HepG2 (cell line): ENCODE data around the gene NDRG3. TPM values are rescaled to one million over a fixed set of nuclear protein-coding genes. Genes with fewer than 3 reads are reported as not detected.

ENCODE experiments used
- ATAC-seq: fragments of 200-7000 bp; cut with Tn5 transposase; 3 replicates; pipeline ENCODE4 v1.9.1; 2020; ENCODE audit warnings: mild to moderate bottlenecking, moderate library complexity
- BruUV-seq: library from RNA; stranded (reverse); fragments of 400-500 nt; replicated peaks from 2 replicates; lab custom pipeline; 2021; lab: Mats Ljungman, UMichigan
- CTCF ChIA-PET: fragments of 300-600 bp; formaldehyde crosslinking; extraction: SDS; loops from one replicate; lab custom pipeline; 2021; ENCODE audit warnings: low total read pairs, inconsistent platforms, low intra/inter-chr PET ratio; lab: Yijun Ruan, JAX
- POLR2A ChIA-PET: fragments of 350-600 bp; sonication (Branson Sonifier 250); formaldehyde crosslinking; loops from one replicate; lab custom pipeline; 2020; ENCODE audit warnings: antibody characterized with exemption, inconsistent platforms; lab: Yijun Ruan, JAX
- DNase-seq: peaks from one replicate; pipeline ENCODE4 v3.0.0-alpha.2; 2015; ENCODE audit warnings: low spot score
- FAIRE-seq: peaks from 3 replicates; lab custom pipeline; 2011; peaks lifted over from hg19 to GRCh38; lab: Jason Lieb, UNC
- H2AFZ ChIP-seq: one replicate; pipeline ENCODE4 v1.6.1; 2011; ENCODE audit warnings: low read length, inconsistent platforms
- H3K27ac ChIP-seq: fragments of 300-600 bp; 3 replicates; pipeline ENCODE4 v1.8.0; 2011; ENCODE audit warnings: mixed run types, mild to moderate bottlenecking, mixed read lengths, low read length, inconsistent platforms; ENCODE audit not compliant: insufficient read depth; ENCODE audit errors: extremely low read length
- H3K27me3 ChIP-seq, 2 experiments: fragments of 200-600 bp in 1 of 2; 2 replicates in 1 of 2; 3 replicates in 1 of 2; pipeline versions ENCODE4 v1.6.0 to v1.8.0; 2011; ENCODE audit warnings: low read length in 2 of 2, mild to moderate bottlenecking in 2 of 2, moderate library complexity in 2 of 2, inconsistent platforms in 1 of 2; ENCODE audit not compliant: insufficient read depth in 2 of 2, control insufficient read depth in 1 of 2
- H3K36me3 ChIP-seq, 2 experiments: fragments of 200-600 bp in 1 of 2; replicated peaks in 1 of 2; 2 replicates in 1 of 2; 3 replicates in 1 of 2; pipeline versions ENCODE4 v1.5.1 to v1.8.0; 2011; ENCODE audit warnings: low read length in 2 of 2, inconsistent platforms in 1 of 2; ENCODE audit not compliant: insufficient read depth in 2 of 2, control insufficient read depth in 1 of 2
- H3K4me1 ChIP-seq: 2 replicates; pipeline ENCODE4 v1.5.1; 2012; ENCODE audit warnings: low read length, inconsistent platforms; ENCODE audit not compliant: insufficient read depth
- H3K4me2 ChIP-seq: 2 replicates; pipeline ENCODE4 v1.6.0; 2011; ENCODE audit warnings: low read depth, low read length, inconsistent platforms
- H3K4me3 ChIP-seq, 3 experiments: fragments of 200-600 bp in 1 of 3; sonication (generic), shearing (Covaris generic) in 1 of 3; replicated peaks in 1 of 3; 2 replicates each; pipeline ENCODE4 v1.5.1; 2011 to 2016; ENCODE audit warnings: low read length in 3 of 3, inconsistent platforms in 2 of 3, low read depth in 2 of 3, mild to moderate bottlenecking in 2 of 3, control low read depth in 1 of 3, mixed read lengths in 1 of 3; ENCODE audit not compliant: insufficient read depth in 1 of 3
- H3K79me2 ChIP-seq: one replicate; pipeline ENCODE4 v1.6.1; 2011; ENCODE audit warnings: low read length, inconsistent platforms; ENCODE audit not compliant: insufficient read depth
- H3K9ac ChIP-seq: 2 replicates; pipeline ENCODE4 v1.6.0; 2011; ENCODE audit warnings: mild to moderate bottlenecking, low read depth, low read length, inconsistent platforms; ENCODE audit not compliant: insufficient read depth
- H3K9me3 ChIP-seq: 2 replicates; pipeline ENCODE4 v1.5.1; 2012; ENCODE audit warnings: mild to moderate bottlenecking, low read length
- H4K20me1 ChIP-seq: 2 replicates; pipeline ENCODE4 v1.6.0; 2011; ENCODE audit warnings: inconsistent platforms, mild to moderate bottlenecking, low read length, moderate library complexity; ENCODE audit not compliant: insufficient read depth
- ARID5B ChIP-seq: IDR thresholded peaks from 2 replicates; pipeline ENCODE4 v1.4.0; 2020; ENCODE audit warnings: mild to moderate bottlenecking, missing genetic modification reagents
- CEBPB ChIP-seq: IDR thresholded peaks from 2 replicates; pipeline ENCODE4 v1.6.1; 2011; ENCODE audit warnings: low read depth, low read length, improper control_type of control experiment, borderline replicate concordance
- MAFF ChIP-seq: IDR thresholded peaks from 2 replicates; pipeline ENCODE4 v1.6.1; 2011; ENCODE audit warnings: low read depth, low read length, improper control_type of control experiment
- MAFK ChIP-seq, 2 experiments: IDR thresholded peaks in 1 of 2; conservative IDR thresholded peaks in 1 of 2; 2 replicates each; pipeline ENCODE4 v1.6.1; 2011; ENCODE audit warnings: improper control_type of control experiment in 2 of 2, low read length in 2 of 2
- REXO4 ChIP-seq: sonication (generic); formaldehyde crosslinking; IDR thresholded peaks from 2 replicates; pipeline ENCODE4 v1.8.0; 2022; ENCODE audit warnings: missing genetic modification reagents, mild to moderate bottlenecking, borderline replicate concordance
- TBX2 ChIP-seq: sonication (generic); formaldehyde crosslinking; IDR thresholded peaks from 2 replicates; pipeline ENCODE4 v1.5.0; 2020; ENCODE audit warnings: missing genetic modification reagents, mild to moderate bottlenecking, borderline replicate concordance
- ZBTB20 ChIP-seq: sonication (generic); formaldehyde crosslinking; IDR thresholded peaks from 2 replicates; pipeline ENCODE4 v1.8.1; 2023; ENCODE audit warnings: missing genetic modification reagents, low read depth, mild to moderate bottlenecking, borderline replicate concordance
- WGBS: methylation state at CpG from one replicate; pipeline ENCODE4 v1.1.6; 2017; ENCODE audit warnings: low lambda C conversion rate; 5-methylcytosine and 5-hydroxymethylcytosine counted together
- in situ Hi-C: cut with HindIII; loops from 2 replicates; pipeline ENCODE4 v1.10.0; 2017; ENCODE audit warnings: low pct_unique_long_range_greater_than_20kb; ENCODE audit not compliant: extremely low pct_ligation_motif_present
- intact Hi-C: fragments of 100-400 bp; cut with micrococcal nuclease; formaldehyde crosslinking; loops from one replicate; pipeline ENCODE4 v1.10.0; 2022; ENCODE audit not compliant: unreplicated experiment
- polyA plus RNA-seq, 8 experiments: library from polyadenylated mRNA; depleted of rRNA in 3 of 8; stranded (reverse) in 7 of 8; unstranded in 1 of 8; fragments of >200 nt; fragmentation: Illumina TruSeq in 4 of 8; extraction: Trizol in 4 of 8; gene quantifications; 2 replicates each; pipeline versions ENCODE4 v1.2.1 to v1.2.3, GENCODE V29; 2011 to 2016; ENCODE audit warnings: low read depth in 4 of 8, missing spikeins in 1 of 8, mixed read lengths in 1 of 8; ENCODE audit not compliant: insufficient read depth in 1 of 8
- total RNA-seq, 5 experiments: library from RNA; depleted of rRNA; stranded (reverse); fragments of >200 nt; fragmentation: Illumina TruSeq; extraction: Trizol; gene quantifications; 2 replicates each; pipeline ENCODE4 v1.2.3, GENCODE V29; 2016; ENCODE audit warnings: low read depth in 1 of 5

Gene NDRG3
- total and polyA plus RNA-seq, 2 of the 13 experiments (the other 11 are each of a cell fraction or from before 2014, with no cell fraction given), result 36.0 to 40.5 TPM

- TF ChIP-seq ZBTB20 (CRISPR knock-in tag), result no peak
- peak; percentile 92 for TF ChIP-seq CEBPB
- no peak for TF ChIP-seq REXO4 (CRISPR knock-in tag)
- peak; percentile 60; the same call in 1 of the 2 replicates for TF ChIP-seq ARID5B (CRISPR knock-in tag)
These were observed 14.8 kb upstream of the NDRG3 start (continued) for GRCh38 chr20:36760647-36761046.

GRCh38 chr20:36758276-36758675 lies 12.4 kb upstream of the NDRG3 start:
- intact Hi-C loops (loop anchor here (10.0 kb wide), 1 partner anchor 203 kb away; no protein-coding TSS in a partner anchor), in situ Hi-C loops (no loop called here)
- ChIA-PET POLR2A (no interaction called here), CTCF (no interaction called here)
- Histone ChIP-seq H3K27ac (no peak overlapping the region), H3K79me2 (no peaks in the 10 kb centered on the region), H4K20me1 (no peaks in the 10 kb centered on the region), H3K36me3 (peaks cover 13 to 40% of the 10 kb centered on the region in 2 experiments), H3K27me3 (no peaks in the 10 kb centered on the region), H3K9ac (no peak overlapping the region), H3K4me2 (no peak overlapping the region), H3K4me3 (no peak overlapping the region), H3K9me3 (no peaks in the 10 kb centered on the region), H2AFZ (no peak overlapping the region), H3K4me1 (peaks cover 33% of the 10 kb centered on the region)
- TF ChIP-seq MAFF, result peak; percentile 71
- no peak for TF ChIP-seq TBX2 (CRISPR knock-in tag)
- TF ChIP-seq MAFK (conservative IDR thresholded peaks at IDR 0.05 in 1 of 2, IDR thresholded peaks at IDR 0.05 in 1 of 2; ENCODE audit: low read length in 2 of 2), result peak; percentile 10 to 66; a peak in 2 of 4 replicates
- WGBS, result 96% methylated on average over 1 of the region's 1 CpG
- ATAC-seq (no peak), FAIRE-seq (no peak), DNase-seq (no peak)
- BruUV-seq, result no TSS peak
